K562 (cell line): ENCODE data around the gene TMEM248. TPM values are rescaled to one million over a fixed set of nuclear protein-coding genes. Genes with fewer than 3 reads are reported as not detected.

Experiments
- ADNP ChIP-seq: fragments of 200-800 bp; sonication (Bioruptor generic); IDR thresholded peaks from 2 replicates; pipeline ENCODE4 v1.6.1; 2016; ENCODE audit warnings: missing genetic modification characterization, missing compliant biosample characterization
- BRD9 ChIP-seq: fragments of 450-650 bp; IDR thresholded peaks from 2 replicates; pipeline ENCODE4 v1.6.1; 2018; ENCODE audit warnings: low read depth; ENCODE audit not compliant: partially characterized antibody
- CBX2 ChIP-seq: fragments of 200-600 bp; sonication (generic); IDR thresholded peaks from one replicate; pipeline ENCODE4 v1.6.1; 2012; ENCODE audit warnings: mild to moderate bottlenecking, low read length, inconsistent platforms; ENCODE audit not compliant: insufficient read depth, poor library complexity, severe bottlenecking
- COPS2 ChIP-seq: fragments of 450-650 bp; conservative IDR thresholded peaks from 2 replicates; pipeline ENCODE4 v1.6.1; 2016; ENCODE audit warnings: mild to moderate bottlenecking, moderate library complexity
- CREB5 ChIP-seq: fragments of 250-450 bp; sonication (Bioruptor Pico); IDR thresholded peaks from 2 replicates; pipeline ENCODE4 v1.5.0; 2020; ENCODE audit warnings: mild to moderate bottlenecking
- DDX20 ChIP-seq: fragments of 450-650 bp; IDR thresholded peaks from 2 replicates; pipeline ENCODE4 v1.6.1; 2016; ENCODE audit warnings: missing genetic modification characterization, low read depth, mild to moderate bottlenecking, missing compliant biosample characterization, moderate library complexity
- EP400 ChIP-seq: fragments of 450-650 bp; IDR thresholded peaks from 2 replicates; pipeline ENCODE4 v1.6.1; 2017; ENCODE audit warnings: antibody characterized with exemption, mild to moderate bottlenecking, moderate library complexity
- EWSR1 ChIP-seq: fragments of 450-650 bp; IDR thresholded peaks from 2 replicates; pipeline ENCODE4 v1.6.1; 2018; ENCODE audit warnings: borderline replicate concordance, mild to moderate bottlenecking, low read depth, moderate library complexity; ENCODE audit not compliant: partially characterized antibody
- KLF13 ChIP-seq: fragments of 450-650 bp; IDR thresholded peaks from 2 replicates; pipeline ENCODE4 v1.6.1; 2016; ENCODE audit warnings: missing genetic modification characterization, low read depth, mild to moderate bottlenecking, missing compliant biosample characterization, moderate library complexity, borderline replicate concordance
- MCM7 ChIP-seq, 2 experiments: fragments of 450-650 bp; IDR thresholded peaks; 2 replicates each; pipeline ENCODE4 v1.6.1; 2016 to 2018
- POLR2AphosphoS5 ChIP-seq: IDR thresholded peaks from 2 replicates; pipeline ENCODE4 v1.6.1; 2011; ENCODE audit warnings: mild to moderate bottlenecking, low read depth, low read length, moderate library complexity; ENCODE audit not compliant: control insufficient read depth, insufficient read depth
- POLR3G ChIP-seq: IDR thresholded peaks from 2 replicates; pipeline ENCODE4 v1.6.1; 2011; ENCODE audit not compliant: insufficient read length, insufficient replicate concordance; ENCODE audit errors: extremely low read depth
- PRPF4 ChIP-seq: fragments of 200-400 bp; formaldehyde crosslinking; IDR thresholded peaks from one replicate; pipeline ENCODE4 v1.6.1; 2017; ENCODE audit warnings: low read length, low read depth, mild to moderate bottlenecking; ENCODE audit not compliant: insufficient read depth, poor library complexity, severe bottlenecking
- RBM14 ChIP-seq: fragments of 200-400 bp; formaldehyde crosslinking; IDR thresholded peaks from 2 replicates; pipeline ENCODE4 v1.6.1; 2018; ENCODE audit warnings: low read depth, mild to moderate bottlenecking, low read length, moderate library complexity, borderline replicate concordance; ENCODE audit not compliant: insufficient read depth
- RBM39 ChIP-seq: fragments of 200-400 bp; formaldehyde crosslinking; optimal IDR thresholded peaks from 2 replicates; pipeline ENCODE3; 2018; ENCODE audit warnings: low read depth, low read length
- SETDB1 ChIP-seq: IDR thresholded peaks from one replicate; pipeline ENCODE4 v1.6.1; 2012; ENCODE audit warnings: low read length, control low read depth, inconsistent platforms
- SFPQ ChIP-seq: fragments of 200-400 bp; formaldehyde crosslinking; IDR thresholded peaks from 2 replicates; pipeline ENCODE4 v1.6.1; 2017; ENCODE audit warnings: mild to moderate bottlenecking, low read depth, low read length, moderate library complexity
- ZC3H8 ChIP-seq: fragments of 450-650 bp; IDR thresholded peaks from 2 replicates; pipeline ENCODE4 v1.6.1; 2017
- ZNF311 ChIP-seq: fragments of 250-450 bp; sonication (Bioruptor Pico); IDR thresholded peaks from 2 replicates; pipeline ENCODE4 v1.4.0; 2020; ENCODE audit warnings: mild to moderate bottlenecking, moderate library complexity
- ZNF77 ChIP-seq: fragments of 250-450 bp; sonication (Bioruptor Pico); IDR thresholded peaks from 2 replicates; pipeline ENCODE4 v1.5.0; 2020
- polyA plus RNA-seq, 8 experiments: library from polyadenylated mRNA; depleted of rRNA in 4 of 8; stranded (reverse) in 5 of 8; unstranded in 3 of 8; fragments of >200 nt; fragmentation: Nextera tagmentation in 2 of 8; fragmentation: Illumina TruSeq in 1 of 8; extraction: Ambion mirVana in 2 of 8; extraction: Trizol in 1 of 8; gene quantifications; 2 replicates each; pipeline versions ENCODE4 v1.2.1 to v1.2.3, GENCODE V29; 2011 to 2014; ENCODE audit warnings: inconsistent platforms in 1 of 8, missing spikeins in 1 of 8
- total RNA-seq, 7 experiments: library from RNA; depleted of rRNA in 6 of 7; stranded (reverse); fragments of >200 nt in 6 of 7; fragmentation: Illumina TruSeq in 2 of 7; extraction: Trizol in 2 of 7; gene quantifications; 2 replicates each; pipeline versions ENCODE4 v1.2.1 to v1.2.3, GENCODE V29; 2011 to 2021; ENCODE audit warnings: low replicate concordance in 1 of 7

Gene TMEM248
- total and polyA plus RNA-seq, 9 of the 15 experiments (the other 6 are each of a cell fraction or from before 2014, with no cell fraction given): 6.3 to 132 (median 64.4) TPM

- TF ChIP-seq SFPQ: no peak
- TF ChIP-seq COPS2: no peak
- no peak for TF ChIP-seq EWSR1
- peak; percentile 100 for TF ChIP-seq EP400
- TF ChIP-seq PRPF4: no peak
- no peak for TF ChIP-seq CREB5 (CRISPR knock-in tag)
- TF ChIP-seq SETDB1: no peak
- TF ChIP-seq ZNF311 (CRISPR knock-in tag): no peak
- no peak for TF ChIP-seq ZC3H8
- peak in 1 of 2 experiments; percentile 96; a peak in 2 of 4 replicates for TF ChIP-seq MCM7 (IDR thresholded peaks at IDR 0.05)
- TF ChIP-seq RBM39: no peak
- no peak for TF ChIP-seq POLR3G
- no peak for TF ChIP-seq CBX2
- no peak for TF ChIP-seq ZNF77
- TF ChIP-seq BRD9: peak; percentile 93
- no peak for TF ChIP-seq DDX20 (tag)
- TF ChIP-seq RBM14: no peak
- TF ChIP-seq ADNP (tag): no peak
- TF ChIP-seq POLR2AphosphoS5: no peak; the same call in 1 of the 2 replicates
- peak; percentile 70; the same call in 1 of the 2 replicates for TF ChIP-seq KLF13 (tag)
Measured at GRCh38 chr7:66920769-66921395, at the start of gene TMEM248 (continued).
